GM21717 (cell line): Measurements from ENCODE around the gene RBP3.

Experiments
- ATAC-seq: cut with Tn5 transposase; IDR thresholded peaks from one replicate; pipeline ENCODE4 v1.9.1; 2021; ENCODE audit warnings: mild to moderate bottlenecking, moderate library complexity; ENCODE audit not compliant: unreplicated experiment

RBP3 gene

DNA sequence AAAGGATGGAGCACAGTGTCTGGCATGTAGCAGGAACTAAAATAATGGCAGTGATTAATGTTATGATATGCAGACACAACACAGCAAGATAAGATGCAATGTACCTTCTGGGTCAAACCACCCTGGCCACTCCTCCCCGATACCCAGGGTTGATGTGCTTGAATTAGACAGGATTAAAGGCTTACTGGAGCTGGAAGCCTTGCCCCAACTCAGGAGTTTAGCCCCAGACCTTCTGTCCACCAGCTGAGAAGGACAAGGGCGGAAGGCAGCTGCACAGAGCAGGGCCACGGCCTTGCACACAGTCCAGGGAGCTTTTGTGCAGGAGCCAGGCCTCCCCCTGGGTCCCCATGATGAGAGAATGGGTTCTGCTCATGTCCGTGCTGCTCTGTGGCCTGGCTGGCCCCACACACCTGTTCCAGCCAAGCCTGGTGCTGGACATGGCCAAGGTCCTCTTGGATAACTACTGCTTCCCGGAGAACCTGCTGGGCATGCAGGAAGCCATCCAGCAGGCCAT is at the start of gene RBP3:
Gene RBP3, plus strand, starts transcription at position 226 of the 514 bp plus-strand sequence. Its CDS starts 122 bp downstream, at position 348.
- ATAC-seq = no peak

DNA sequence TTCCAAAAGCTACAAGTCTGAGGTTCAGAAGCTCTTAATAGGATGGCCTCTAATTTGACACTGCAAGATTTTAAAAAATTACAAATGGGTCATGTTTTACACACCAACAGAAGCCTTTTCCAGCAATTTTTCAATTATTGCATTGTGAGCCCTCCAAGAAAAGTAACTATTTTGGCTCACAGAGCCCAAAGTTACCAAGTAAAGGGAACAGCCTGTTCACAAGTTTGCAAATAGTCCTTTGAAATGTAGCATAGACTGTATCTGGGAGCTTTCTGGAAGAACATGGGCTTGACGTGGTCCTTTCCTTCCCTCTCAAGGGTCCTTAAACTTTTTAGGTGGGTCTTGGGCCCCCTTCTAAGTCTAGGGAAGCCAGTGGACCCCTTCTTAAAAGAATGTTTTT is 49.4 kb upstream of the RBP3 start:
- ATAC-seq = no peak

DNA sequence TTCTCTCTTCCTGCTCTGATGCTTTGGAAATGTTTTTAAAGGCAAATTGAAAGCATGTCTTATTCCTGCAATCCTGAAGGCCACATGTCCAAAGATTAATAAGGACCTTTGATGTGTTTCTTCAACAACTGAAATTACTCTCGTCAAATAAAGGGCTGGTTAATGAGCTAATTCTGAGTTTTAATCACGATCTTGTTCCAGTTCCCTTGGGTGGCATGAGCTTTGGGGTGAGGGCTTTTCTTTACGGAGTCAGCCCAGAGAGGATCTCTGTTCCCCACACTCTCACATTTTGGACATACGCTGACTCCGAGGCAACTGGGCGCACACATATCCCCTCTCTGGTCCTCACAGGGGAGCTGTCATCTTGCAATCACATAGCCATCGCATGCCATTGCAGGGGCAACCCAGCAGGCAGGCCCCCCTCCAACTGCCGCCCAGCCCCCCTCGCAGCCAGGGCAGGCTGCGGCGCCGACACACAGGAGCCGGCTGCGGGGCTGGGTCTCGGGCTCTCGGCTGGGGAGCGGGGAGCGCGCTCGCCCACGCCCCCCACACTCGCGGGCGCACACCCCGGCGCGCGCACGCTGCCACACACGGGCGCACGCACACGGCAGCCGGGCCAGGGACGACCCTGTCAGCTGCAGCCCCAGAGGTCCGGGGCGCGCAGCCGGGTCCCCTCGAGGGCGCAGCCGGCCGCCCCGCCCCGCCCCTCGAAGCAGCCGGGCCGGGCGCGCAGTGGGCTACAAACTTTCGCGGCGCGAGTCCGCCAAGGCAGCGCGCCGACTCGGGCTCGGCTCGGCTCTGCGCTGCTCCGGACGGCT is 48.3 kb upstream of the RBP3 start, which contains the start of gene GDF10:
Gene GDF10, plus strand, starts transcription at position 587 of the 818 bp plus-strand sequence. CDS start 455 bp downstream, outside the sequence.
- ATAC-seq = no peak

DNA sequence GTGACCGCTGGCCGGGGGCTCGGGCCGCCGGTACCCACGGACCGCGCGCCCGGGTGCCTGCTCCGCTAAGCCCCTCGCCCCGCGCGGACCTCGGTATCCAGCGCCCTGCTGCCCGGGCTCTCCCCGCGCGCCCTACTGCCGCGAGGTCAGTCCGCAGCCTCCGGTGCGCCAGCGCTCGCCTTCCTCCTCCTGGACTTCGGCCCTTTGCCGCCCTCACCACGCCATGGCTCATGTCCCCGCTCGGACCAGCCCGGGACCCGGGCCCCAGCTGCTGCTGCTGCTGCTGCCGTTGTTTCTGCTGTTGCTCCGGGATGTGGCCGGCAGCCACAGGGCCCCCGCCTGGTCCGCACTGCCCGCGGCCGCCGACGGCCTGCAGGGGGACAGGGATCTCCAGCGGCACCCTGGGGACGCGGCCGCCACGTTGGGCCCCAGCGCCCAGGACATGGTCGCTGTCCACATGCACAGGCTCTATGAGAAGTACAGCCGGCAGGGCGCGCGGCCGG is 47.7 kb upstream of the RBP3 start:
- no peak for ATAC-seq

DNA sequence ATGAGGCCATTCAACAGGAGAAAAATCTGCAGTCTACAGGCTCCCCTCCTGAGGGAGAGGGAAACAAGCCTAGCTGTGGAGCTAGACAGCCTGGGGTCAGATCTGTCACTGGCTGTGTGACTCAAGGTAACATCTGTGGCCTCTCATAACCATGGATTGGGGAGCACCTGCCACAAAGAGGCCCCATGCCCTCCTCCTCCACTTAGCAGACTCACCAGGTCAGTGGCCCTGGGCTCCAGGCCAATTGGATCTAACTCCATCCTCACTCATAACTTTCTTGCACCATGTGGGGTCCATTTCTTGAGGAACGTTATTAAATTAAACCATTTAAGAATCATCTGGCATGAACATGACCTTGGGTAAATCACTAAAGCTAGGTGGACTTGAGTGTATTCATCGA is 46.3 kb upstream of the RBP3 start:
- no peak for ATAC-seq

DNA sequence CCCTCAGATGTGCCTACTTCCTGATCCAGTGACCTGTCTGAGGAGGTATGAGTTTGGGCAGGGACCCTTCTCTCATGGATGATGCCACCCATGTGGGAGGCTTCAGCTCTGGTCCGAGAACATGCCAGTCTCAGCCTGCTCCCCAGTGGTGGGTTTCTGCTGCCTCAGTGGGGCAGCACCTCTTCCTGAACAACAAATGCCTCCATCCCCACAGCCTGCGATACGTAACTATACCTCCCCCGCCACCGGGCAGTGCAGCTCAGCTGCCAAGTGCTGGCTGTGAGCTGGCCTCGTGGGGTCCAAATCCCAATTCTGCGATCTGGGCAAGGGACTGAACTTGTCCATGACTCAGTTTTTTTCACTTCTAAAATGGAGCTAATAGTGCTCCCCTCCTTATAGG is 45.1 kb upstream of the RBP3 start:
- ATAC-seq = no peak

DNA sequence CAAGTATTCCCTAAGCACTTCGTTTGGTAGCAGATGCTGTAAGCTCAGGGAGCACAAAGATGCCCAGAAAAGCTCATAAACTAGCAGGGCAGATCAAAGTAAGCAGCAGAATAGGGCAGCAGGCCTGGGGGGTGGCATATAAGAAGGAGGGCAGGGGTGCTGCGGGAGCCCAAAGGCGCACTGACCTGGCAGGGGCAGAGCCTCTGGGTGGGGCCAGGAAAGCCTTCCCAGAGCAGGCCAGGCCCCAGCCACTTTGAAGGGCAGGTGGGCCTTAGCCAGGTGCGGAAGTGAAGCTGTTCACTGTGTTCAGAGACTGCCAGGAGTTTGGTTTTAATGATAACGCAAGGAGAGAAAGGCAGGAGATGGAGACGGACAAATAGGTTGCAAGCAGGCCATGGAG is 44.3 kb upstream of the RBP3 start:
- ATAC-seq = no peak

DNA sequence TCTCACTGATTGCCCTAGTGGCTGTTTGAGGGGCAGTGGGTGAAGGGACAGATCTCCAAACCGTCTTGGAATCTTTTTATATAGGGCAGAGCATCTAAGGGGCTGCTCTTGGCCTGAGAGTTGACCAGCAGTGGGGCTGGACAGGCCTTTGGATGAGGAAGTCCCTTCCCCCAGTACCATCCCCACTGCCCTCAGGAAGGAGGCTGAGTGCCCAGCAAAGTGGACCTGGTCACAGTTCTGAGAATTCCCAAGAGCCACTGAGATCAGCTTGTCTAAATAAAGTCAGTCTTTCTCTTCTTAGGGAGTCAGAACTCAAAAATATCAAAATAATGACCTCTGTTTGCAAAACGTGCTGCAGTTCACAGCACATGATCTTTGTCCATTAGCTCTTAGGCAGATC is 42.6 kb upstream of the RBP3 start:
- ATAC-seq = no peak

DNA sequence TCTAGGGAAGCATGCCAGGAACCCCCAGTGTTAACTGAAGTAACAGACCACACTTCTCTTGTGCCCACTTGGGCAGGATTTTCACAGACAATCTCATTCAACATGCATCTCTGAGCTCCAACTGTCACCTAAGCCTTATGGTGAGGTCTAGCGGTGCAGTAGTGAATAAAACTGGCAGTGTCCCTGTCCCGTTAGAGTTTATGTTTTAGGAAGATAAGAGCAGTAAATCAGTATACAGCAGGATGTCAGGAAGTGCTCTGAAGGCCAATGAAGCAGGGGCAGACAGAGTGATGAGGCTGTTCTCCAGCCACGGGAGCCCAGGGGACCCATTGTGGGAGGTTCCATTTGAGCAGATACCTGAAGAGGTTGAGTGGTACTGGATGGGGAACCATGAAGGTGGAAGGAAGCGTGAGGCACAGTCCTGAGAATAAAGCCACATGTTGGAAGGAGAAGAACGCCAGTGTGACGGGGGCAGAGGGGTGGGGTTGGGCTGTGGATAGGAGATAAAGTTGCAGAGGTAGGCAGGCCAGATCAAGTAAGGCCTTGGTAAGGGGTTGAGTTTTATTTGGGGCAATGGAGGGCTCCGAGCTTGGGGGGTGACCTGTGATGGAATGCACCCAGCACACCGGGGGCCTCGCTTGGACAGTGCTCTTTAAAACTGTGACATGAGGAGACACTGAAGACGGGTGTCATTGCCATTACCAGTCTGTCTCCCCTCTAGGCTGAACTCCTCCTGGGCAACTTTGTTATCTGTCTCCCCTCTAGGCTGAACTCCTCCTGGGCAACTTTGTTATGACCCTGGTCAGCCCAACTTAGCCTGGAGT is 41.6 kb upstream of the RBP3 start:
- ATAC-seq = no peak

DNA sequence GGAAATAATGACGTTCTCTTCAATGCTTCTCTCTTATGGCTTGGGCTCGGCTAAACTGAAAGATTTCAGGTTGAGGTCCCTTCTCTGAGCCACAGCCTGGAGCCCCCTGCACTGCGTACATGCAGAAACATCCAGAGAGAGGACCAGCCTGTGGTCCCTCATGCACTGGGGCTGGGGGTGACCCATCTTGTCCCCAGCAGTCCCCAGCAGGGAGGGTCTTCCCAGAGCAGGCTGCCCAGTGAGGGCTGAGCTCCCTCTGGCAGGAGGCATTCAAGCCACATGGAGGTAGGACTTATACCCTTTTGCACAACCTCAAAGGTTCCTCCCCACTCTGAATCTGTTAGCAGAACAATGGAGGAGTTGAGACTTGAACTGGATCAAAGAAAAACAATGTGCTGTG is 40.8 kb upstream of the RBP3 start:
- no peak for ATAC-seq

DNA sequence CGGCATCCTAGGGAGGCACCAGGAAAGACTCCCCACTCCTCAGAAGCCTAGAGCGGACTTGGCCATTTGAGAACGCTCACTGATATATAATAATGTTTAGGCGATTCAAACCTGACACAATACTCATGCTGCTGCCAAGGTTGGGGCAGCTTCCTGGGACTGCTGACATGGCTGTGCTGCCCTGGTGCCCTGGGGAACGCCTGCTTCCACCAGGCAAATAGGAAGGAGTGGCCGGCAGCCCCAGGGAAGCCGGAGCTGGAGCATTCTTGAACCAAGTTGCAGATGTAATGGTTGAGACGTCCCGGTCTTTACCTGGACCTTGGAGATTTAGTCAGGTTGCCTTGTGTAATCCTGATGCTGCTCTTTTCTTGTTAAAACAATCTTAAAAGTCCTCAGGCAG is 39.4 kb upstream of the RBP3 start:
- no peak for ATAC-seq

DNA sequence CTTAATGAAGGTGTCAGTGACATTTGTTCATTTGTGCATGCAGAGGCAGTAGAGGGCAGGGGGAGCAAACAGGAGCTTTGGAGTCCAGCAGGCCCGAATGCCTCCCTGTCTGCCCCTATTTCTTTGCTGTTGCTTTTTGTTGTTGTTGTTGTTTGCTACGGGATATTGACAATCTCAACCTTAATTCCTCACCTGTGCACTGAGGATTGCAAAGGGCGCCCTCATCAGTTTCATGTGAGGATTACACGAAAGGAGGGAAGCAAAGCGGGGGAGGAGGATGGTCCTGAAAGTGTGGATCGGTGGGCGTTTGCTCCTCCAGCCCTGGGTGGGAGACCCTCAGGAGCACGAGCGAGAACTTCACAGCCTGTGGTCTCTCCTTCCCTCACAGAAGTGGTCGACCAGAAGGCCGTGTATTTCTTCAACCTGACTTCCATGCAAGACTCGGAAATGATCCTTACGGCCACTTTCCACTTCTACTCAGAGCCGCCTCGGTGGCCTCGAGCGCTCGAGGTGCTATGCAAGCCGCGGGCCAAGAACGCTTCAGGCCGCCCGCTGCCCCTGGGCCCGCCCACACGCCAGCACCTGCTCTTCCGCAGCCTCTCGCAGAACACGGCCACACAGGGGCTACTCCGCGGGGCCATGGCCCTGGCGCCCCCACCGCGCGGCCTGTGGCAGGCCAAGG is 38.6 kb upstream of the RBP3 start:
- no peak for ATAC-seq

DNA sequence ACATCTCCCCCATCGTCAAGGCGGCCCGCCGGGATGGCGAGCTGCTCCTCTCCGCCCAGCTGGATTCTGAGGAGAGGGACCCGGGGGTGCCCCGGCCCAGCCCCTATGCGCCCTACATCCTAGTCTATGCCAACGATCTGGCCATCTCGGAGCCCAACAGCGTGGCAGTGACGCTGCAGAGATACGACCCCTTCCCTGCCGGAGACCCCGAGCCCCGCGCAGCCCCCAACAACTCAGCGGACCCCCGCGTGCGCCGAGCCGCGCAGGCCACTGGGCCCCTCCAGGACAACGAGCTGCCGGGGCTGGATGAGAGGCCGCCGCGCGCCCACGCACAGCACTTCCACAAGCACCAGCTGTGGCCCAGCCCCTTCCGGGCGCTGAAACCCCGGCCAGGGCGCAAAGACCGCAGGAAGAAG is 38.1 kb upstream of the RBP3 start:
- ATAC-seq = no peak

DNA sequence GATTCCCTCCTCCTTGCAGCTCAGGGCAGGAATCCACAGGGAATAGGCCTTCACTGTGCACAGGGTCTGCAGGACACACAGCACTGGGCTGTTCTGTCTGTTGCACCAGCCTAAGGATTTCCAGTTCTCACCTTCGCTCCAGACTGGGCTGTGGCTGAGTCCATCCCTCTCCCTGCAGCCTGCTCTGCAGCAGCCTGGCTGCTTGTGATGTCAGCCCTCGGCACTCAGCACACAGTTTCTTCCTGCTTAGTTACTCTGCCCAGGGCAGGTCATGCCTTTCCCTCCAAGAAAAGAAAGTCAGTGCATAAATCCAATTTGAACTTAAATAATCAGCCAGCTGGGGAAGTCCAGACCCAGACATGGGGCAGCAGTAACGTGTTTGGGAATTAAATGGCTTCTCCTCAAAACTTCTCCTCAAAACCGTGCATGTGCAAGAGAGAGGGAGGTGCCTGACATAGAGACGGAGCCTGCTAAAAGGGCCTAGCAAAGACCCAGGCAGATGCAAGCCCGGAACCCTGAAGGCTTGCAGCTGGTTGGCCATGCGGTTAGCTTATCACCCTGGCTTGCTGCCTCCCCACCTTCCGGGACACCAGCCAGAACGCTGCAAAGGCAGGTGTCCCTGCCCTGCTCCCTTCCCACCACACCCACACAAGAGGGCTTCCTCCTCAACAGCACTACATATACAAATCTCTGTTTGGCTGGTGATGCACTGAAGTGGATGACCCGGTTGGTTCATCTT is 36.8 kb upstream of the RBP3 start:
- ATAC-seq = no peak

DNA sequence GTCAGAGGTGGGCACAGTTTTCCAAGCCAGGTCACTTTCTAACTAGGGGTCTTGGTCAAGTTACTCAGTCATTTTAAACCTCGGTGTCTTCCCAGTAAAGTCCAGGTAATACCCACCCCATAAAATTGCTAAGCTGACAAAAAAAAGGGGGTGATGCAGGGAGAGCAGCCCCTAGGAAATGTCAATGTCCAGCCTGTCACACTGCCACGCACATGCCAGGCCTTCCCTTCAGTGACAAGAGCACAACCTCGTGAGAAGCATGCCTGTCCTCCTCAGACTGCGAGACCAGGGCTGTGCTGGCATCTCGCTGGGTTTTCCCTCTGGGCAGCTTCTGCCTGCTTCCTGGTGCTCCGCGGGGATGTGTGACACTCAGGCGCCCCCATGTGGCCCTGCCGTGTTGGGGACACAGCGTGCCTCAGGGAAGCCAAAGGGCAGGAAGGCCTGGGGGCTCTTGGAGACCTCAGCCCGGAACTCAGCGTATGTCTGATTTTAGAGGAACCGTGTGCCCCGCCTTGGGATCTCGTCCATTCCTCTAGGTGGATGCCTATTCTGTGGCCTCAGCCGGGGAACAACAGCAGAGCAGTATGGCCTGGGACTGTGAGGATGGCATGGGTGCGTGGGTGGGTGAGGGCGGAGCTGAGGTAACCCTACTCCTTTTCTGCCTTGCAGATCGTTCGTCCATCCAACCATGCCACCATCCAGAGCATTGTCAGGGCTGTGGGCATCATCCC is 36.1 kb upstream of the RBP3 start:
- ATAC-seq = peak; percentile 64

DNA sequence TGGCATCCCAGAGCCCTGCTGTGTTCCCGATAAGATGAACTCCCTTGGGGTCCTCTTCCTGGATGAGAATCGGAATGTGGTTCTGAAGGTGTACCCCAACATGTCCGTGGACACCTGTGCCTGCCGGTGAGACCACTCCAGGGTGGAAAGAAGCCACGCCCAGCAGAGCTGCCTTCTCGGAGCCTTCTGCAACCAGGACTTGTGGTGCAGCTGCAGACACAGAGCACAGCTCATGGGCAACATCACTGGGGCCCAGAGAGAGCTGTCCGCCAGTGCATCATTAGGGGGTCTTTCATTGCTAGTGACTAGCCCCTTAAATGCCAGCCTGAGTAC is 35.5 kb upstream of the RBP3 start:
- ATAC-seq = no peak

DNA sequence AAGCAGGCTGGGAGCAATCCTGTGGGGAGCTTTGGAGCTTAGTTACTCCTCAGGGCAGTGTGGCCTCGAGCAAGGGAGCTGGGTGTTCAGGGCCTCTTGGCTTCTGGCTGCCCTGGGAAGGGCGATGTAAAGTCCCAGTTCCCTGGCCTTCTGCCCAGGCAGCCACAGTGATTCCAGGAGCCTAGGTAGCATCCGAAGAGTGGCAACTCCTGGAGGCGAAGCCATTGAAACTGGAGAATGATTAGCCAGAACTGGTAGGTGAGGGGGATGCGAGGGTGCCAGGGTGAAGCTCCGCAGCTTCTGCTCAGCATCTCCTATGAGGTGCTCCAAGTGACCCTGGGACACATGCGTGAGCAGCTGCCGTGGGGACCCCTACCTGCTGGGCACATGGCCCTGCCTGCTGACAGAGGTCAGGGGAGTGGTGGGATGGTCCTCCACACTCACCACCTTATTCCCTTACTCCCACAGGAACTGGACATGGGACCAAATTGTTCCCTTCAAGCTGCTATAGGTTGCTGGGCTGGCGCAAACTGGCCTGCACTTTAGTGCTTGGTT is 33.7 kb upstream of the RBP3 start:
- no peak for ATAC-seq

DNA sequence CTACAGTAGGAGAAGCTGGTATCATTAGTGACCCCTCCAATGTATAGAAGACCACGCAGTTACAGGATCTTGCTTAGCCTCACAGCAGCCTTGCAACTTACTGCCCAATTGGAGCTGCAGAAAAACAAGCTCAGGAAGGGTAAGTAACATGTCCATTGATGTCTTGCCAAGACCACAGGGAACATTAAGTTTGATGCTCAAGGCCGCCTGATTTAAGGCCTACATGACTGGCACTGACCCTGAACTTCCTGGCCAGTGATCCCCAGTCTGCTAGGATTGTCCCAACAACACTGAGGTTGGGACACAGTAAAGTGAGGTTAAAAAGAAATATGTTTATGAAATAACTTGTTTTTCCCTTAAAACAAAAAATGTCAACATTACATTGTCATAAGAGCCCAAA is 32.7 kb upstream of the RBP3 start:
- ATAC-seq = no peak

DNA sequence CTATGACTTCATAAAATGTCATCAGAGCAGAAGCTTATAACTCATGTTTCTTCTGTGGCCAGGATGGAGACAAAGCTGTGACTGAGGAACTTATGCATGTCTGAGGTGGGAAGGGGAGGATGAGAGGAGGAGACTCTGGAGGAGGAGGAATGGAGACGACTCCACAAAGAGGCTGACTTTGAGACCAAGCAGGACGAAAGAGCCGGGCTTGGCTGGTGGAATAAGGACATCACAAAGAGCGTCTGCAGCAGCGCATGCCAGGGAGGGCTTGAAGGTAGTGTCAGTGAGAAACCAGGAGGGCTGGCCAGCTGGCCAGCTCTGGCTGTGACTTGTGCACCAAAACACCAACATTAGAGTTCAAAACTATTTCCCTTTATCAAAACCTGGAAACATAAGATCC is 32.0 kb upstream of the RBP3 start:
- ATAC-seq = no peak

DNA sequence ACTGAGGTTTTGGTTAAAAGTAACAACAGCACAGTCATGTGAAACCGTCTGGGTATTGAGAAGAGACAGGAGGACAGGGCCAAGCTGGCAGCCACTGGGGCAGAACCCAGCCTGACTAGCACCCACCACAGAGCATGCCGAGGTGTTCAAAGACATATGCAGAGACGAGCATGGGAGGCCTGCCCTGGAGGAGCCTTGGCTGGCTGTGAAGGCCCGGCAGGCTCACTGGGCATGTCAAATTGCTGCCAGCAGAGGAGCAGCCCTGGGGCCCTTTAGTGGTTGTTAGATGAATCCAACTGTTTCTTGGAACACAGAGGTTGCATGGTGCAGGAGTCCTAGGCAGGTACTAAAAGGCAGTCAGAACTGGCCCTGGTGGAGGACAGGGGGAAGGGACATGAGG is 30.9 kb upstream of the RBP3 start:
- no peak for ATAC-seq
